Measurements from ENCODE around the gene NXN. TPM values are rescaled to one million over a fixed set of nuclear protein-coding genes. Genes with fewer than 3 reads are reported as not detected.

Gene NXN
- total and polyA plus RNA-seq, 3 donors from 2014 or later, result 22.9 to 26.0 (median 23.0) TPM

DNA sequence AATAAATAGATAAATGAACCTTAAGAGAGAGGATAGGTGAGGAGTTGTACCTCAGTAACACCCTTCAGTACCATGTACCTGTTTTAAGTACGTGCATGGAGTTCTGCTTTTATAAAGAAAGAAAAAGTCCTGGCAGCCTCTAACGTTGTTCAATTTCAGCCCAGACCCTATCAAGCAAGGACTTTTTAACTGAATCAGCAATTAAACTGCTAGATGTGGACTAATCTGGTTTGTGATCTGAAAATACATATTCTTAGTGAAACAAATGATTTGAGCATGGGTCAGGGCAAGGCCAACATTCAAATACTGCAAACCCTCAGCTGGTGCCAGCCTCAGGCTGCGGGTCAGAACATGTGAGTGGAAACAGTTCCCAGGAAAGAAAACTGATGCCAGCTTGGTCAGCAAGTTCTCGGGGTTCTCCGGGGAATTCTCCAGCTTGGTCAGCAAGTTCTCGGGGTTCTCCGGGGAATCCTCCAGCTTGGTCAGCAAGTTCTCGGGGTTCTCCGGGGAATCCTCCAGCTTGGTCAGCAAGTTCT, 112.9 kb downstream of the NXN start:
- no peaks in the 10 kb centered on the region for H3K9me3 ChIP-seq
- no peak overlapping the region for H3K27ac ChIP-seq
- H3K36me3 ChIP-seq (ENCODE audit: low read depth, missing control alignments), result no peaks in the 10 kb centered on the region
- no peaks in the 10 kb centered on the region for H3K27me3 ChIP-seq
- DNase-seq, result no peak
- no peaks in the 10 kb centered on the region for H3K4me1 ChIP-seq
- intact Hi-C loops (cut with DNase I; ENCODE audit: low total_unique reads), result no loop called here
- 73 to 77% methylated on average over 6 to 9 of the region's 9 CpGs for WGBS, 2 donors
- no peak overlapping the region for H3K4me3 ChIP-seq
- TF ChIP-seq, protein P1, sequence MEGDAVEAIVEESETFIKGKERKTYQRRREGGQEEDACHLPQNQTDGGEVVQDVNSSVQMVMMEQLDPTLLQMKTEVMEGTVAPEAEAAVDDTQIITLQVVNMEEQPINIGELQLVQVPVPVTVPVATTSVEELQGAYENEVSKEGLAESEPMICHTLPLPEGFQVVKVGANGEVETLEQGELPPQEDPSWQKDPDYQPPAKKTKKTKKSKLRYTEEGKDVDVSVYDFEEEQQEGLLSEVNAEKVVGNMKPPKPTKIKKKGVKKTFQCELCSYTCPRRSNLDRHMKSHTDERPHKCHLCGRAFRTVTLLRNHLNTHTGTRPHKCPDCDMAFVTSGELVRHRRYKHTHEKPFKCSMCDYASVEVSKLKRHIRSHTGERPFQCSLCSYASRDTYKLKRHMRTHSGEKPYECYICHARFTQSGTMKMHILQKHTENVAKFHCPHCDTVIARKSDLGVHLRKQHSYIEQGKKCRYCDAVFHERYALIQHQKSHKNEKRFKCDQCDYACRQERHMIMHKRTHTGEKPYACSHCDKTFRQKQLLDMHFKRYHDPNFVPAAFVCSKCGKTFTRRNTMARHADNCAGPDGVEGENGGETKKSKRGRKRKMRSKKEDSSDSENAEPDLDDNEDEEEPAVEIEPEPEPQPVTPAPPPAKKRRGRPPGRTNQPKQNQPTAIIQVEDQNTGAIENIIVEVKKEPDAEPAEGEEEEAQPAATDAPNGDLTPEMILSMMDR (IDR thresholded peaks at IDR 0.05), result no peak
- TF ChIP-seq POLR2A (IDR thresholded peaks at IDR 0.05), result no peak

DNA sequence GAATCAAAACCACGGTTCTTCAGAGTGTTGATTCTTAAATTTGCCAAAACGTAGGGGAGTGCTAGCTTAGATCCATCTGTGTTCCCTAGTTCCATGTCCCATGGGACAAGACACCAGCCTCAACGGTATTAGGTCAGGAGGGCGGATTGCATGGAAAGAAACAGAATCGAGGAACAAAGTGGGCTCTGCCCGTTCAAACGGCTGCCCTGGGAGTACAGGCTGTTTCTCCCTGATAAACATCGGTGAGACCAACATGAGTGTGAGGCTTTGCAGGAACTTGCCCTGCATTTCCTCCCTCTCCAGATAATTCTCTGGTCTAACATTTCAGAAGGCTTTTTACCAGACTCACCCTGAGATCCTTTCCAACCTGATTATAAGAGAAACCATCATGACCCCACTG, 115.3 kb downstream of the NXN start:
- TF ChIP-seq, protein P1 (IDR thresholded peaks at IDR 0.05), result no peak
- TF ChIP-seq POLR2A (IDR thresholded peaks at IDR 0.05), result no peak
- Histone ChIP-seq H3K4me3 (no peak overlapping the region), H3K27ac (peak overlapping the region in 1 of 2 donors; percentile 38), H3K4me1 (no peaks in the 10 kb centered on the region), H3K36me3 (ENCODE audit: low read depth, missing control alignments) (no peaks in the 10 kb centered on the region), H3K27me3 (no peaks in the 10 kb centered on the region), H3K9me3 (no peaks in the 10 kb centered on the region)
- intact Hi-C loops (cut with DNase I; ENCODE audit: low total_unique reads), result no loop called here
- 32 to 42% methylated on average over 8 of the region's 8 CpGs for whole genome bisulfite sequencing, 2 donors
- DNase-seq, result no peak

DNA sequence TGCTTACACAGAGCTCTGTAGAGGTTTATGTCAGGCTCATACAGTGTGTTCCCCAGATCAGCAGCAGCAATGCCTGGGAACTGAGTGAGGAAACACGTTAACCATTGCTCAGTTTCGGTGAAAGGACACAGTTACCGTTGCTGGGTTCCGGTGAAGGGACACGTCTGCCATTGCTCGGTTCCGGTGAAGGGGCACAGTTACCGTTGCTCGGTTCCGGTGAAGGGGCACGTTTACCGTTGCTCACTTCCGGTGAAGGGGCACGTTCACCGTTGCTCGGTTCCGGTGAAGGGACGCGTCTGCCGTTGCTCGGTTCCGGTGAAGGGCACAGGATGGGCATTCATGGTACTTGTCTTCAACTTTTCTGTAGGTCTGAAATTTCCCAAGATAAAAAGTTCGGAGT, 115.7 kb downstream of the NXN start:
- H3K4me1 ChIP-seq, result no peaks in the 10 kb centered on the region

DNA sequence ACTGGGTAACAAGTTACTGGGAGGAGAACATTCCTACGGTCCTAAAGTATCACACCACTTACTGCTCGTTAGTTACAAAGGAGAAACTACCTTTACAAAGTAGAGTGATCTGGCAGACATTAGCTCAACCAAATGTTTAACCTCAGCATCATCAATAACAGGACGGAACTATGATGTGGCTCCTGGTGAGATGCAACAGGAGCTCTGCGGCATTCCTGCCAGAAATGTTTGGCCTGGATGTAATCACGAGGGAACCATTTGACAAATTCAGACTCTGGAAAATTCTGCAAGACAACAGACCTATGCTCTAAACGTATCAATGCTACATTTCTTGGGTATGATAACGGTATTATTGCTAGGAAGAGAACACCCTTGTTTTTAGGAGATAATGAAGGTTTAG, 117.0 kb downstream of the NXN start:
- intact Hi-C loops (cut with DNase I; ENCODE audit: low total_unique reads), result no loop called here
- 82 to 83% methylated on average over 7 of the region's 7 CpGs for WGBS, 2 donors
- H3K4me1 ChIP-seq, result no peaks in the 10 kb centered on the region

More for the DNA sequence above, 115.7 kb downstream of the NXN start:
- intact Hi-C loops (cut with DNase I; ENCODE audit: low total_unique reads), result no loop called here
- Histone ChIP-seq H3K36me3 (ENCODE audit: low read depth, missing control alignments) (no peaks in the 10 kb centered on the region), H3K27me3 (no peaks in the 10 kb centered on the region), H3K27ac (peak overlapping the region in 1 of 2 donors; percentile 38), H3K9me3 (no peaks in the 10 kb centered on the region), H3K4me3 (no peak overlapping the region)
- TF ChIP-seq, protein P1 (IDR thresholded peaks at IDR 0.05), result no peak
- no peak for TF ChIP-seq POLR2A (IDR thresholded peaks at IDR 0.05)
- 82 to 92% methylated on average over 17 to 23 of the region's 23 CpGs for WGBS, 2 donors
- no peak for DNase-seq

More for the DNA sequence above, 117.0 kb downstream of the NXN start:
- Histone ChIP-seq H3K27ac (no peak overlapping the region), H3K27me3 (no peaks in the 10 kb centered on the region), H3K4me3 (no peak overlapping the region), H3K36me3 (ENCODE audit: low read depth, missing control alignments) (no peaks in the 10 kb centered on the region), H3K9me3 (no peaks in the 10 kb centered on the region)
- TF ChIP-seq, protein P1 (IDR thresholded peaks at IDR 0.05), result no peak
- no peak for TF ChIP-seq POLR2A (IDR thresholded peaks at IDR 0.05)
- DNase-seq, result no peak
